RWPE2 (cell line): Measurements from ENCODE around the gene WWC2.

Experiments
- ATAC-seq: fragments of 200-7000 bp; cut with Tn5 transposase; 3 replicates; pipeline ENCODE4 v1.9.1; 2021; ENCODE audit warnings: low read depth
- DNase-seq: peaks from one replicate; pipeline ENCODE4 v3.0.0-alpha.2; 2020; ENCODE audit warnings: low spot score
- H3K27ac ChIP-seq: fragments of 450-650 bp; 2 replicates; pipeline ENCODE4 v1.5.1; 2017; ENCODE audit warnings: mild to moderate bottlenecking; ENCODE audit not compliant: poor library complexity, severe bottlenecking
- H3K27me3 ChIP-seq: fragments of 250-450 bp; sonication (Bioruptor Pico); 2 replicates; pipeline ENCODE4 v1.5.1; 2021; ENCODE audit warnings: mild to moderate bottlenecking, moderate library complexity; ENCODE audit not compliant: insufficient read depth, poor library complexity, severe bottlenecking
- H3K36me3 ChIP-seq: fragments of 250-450 bp; sonication (Bioruptor Pico); 2 replicates; pipeline ENCODE4 v1.5.1; 2020; ENCODE audit warnings: low read depth, mild to moderate bottlenecking, moderate library complexity
- H3K4me1 ChIP-seq: fragments of 250-450 bp; sonication (Bioruptor Pico); 2 replicates; pipeline ENCODE4 v1.5.1; 2021; ENCODE audit warnings: mild to moderate bottlenecking, moderate library complexity; ENCODE audit not compliant: insufficient read depth, poor library complexity, severe bottlenecking
- H3K4me3 ChIP-seq: fragments of 250-450 bp; sonication (Bioruptor Pico); 2 replicates; pipeline ENCODE4 v1.5.1; 2021; ENCODE audit warnings: mild to moderate bottlenecking, moderate library complexity; ENCODE audit not compliant: severe bottlenecking
- H3K9me3 ChIP-seq: fragments of 250-450 bp; sonication (Bioruptor Pico); 2 replicates; pipeline ENCODE4 v1.5.1; 2021; ENCODE audit warnings: mild to moderate bottlenecking, moderate library complexity; ENCODE audit not compliant: severe bottlenecking
- TF ChIP-seq, protein P1 (sequence below): fragments of 450-650 bp; IDR thresholded peaks from one replicate; pipeline ENCODE4 v1.5.1; 2017; ENCODE audit warnings: mild to moderate bottlenecking, moderate library complexity; ENCODE audit not compliant: poor library complexity, severe bottlenecking

WWC2 gene

DNA sequence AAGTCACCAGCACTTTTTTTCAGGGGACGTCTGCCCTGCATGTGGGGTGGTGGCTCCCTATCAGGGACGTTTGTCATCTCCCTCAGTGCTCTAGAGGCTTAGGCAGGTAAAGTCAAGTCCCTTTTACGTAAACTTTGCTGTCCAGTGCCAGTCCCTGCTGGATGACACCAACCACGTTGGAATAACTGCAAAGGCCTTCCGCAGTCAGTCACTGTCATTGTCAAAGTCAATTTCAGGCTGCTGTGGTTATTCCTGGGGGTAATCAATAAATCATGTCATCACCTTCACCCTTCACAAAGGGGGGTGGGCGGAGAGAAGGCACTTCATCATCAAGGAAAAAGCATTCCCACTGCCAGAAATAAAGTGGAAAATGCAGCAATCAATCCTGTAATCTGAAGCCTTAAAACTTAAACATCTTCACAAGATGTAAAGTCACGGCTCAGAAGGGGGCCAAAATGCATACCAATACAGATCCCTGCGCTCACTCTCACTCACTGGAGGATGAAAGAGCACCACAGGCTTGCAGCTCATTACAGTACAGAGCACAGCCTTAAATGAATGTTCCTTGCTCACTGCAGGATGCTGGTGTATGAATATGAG is 164.8 kb downstream of the WWC2 start:
- DNase-seq, result no peak
- Histone ChIP-seq H3K36me3 (peaks cover 69% of the 10 kb centered on the region), H3K4me3 (no peak overlapping the region), H3K27ac (no peak overlapping the region), H3K4me1 (no peaks in the 10 kb centered on the region), H3K27me3 (no peaks in the 10 kb centered on the region), H3K9me3 (no peaks in the 10 kb centered on the region)
- TF ChIP-seq, protein P1, sequence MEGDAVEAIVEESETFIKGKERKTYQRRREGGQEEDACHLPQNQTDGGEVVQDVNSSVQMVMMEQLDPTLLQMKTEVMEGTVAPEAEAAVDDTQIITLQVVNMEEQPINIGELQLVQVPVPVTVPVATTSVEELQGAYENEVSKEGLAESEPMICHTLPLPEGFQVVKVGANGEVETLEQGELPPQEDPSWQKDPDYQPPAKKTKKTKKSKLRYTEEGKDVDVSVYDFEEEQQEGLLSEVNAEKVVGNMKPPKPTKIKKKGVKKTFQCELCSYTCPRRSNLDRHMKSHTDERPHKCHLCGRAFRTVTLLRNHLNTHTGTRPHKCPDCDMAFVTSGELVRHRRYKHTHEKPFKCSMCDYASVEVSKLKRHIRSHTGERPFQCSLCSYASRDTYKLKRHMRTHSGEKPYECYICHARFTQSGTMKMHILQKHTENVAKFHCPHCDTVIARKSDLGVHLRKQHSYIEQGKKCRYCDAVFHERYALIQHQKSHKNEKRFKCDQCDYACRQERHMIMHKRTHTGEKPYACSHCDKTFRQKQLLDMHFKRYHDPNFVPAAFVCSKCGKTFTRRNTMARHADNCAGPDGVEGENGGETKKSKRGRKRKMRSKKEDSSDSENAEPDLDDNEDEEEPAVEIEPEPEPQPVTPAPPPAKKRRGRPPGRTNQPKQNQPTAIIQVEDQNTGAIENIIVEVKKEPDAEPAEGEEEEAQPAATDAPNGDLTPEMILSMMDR, result no peak
- ATAC-seq, result no peak

DNA sequence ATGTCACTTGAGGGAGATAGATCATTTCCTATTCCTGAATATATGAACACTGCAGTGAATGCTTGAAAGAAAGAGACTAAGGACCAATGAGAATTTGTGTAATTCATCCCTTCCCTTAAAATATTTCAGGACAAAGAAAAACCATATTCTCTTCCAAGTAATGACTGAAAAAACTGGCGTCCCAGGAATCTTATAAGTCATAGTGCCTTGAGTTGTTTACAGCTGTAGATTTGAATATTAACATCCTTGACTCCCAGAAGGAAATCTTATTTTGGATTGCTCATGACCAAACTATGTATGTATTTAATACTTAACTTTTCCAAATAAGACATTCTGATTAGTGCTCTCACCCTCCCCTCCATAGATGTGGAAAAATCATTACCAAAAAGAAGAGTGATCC is 165.6 kb downstream of the WWC2 start:
- TF ChIP-seq, protein P1, result no peak
- no peak overlapping the region for H3K27ac ChIP-seq
- ATAC-seq, result no peak

DNA sequence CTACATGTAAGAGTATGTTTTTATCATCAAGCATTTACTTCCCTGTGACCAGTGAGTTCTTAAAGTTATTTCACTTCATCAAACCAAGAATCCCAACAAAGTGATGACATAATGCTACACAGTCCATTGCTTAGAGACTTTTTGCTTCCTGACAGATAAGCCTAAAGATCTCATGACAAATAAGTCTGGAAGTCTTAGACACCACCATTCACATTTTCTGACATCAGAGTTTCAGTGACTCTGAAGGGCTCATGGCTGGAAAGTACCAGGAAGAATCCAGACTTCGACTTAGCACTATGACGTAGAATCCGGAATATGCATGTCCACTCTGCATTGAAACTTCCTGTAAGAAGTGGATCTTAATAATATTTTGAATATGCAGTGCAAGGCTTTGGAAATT is 167.3 kb downstream of the WWC2 start:
- Histone ChIP-seq H3K4me3 (no peak overlapping the region), H3K4me1 (no peaks in the 10 kb centered on the region), H3K27ac (no peak overlapping the region), H3K27me3 (no peaks in the 10 kb centered on the region), H3K36me3 (peaks cover 70% of the 10 kb centered on the region), H3K9me3 (no peaks in the 10 kb centered on the region)
- TF ChIP-seq, protein P1, result no peak
- ATAC-seq (no peak), DNase-seq (no peak)

More for the DNA sequence above, 165.6 kb downstream of the WWC2 start:
- no peak for DNase-seq
- no peaks in the 10 kb centered on the region for H3K9me3 ChIP-seq
- H3K4me1 ChIP-seq, result no peaks in the 10 kb centered on the region
- peaks cover 72% of the 10 kb centered on the region for H3K36me3 ChIP-seq
- no peak overlapping the region for H3K4me3 ChIP-seq
- H3K27me3 ChIP-seq, result no peaks in the 10 kb centered on the region

DNA sequence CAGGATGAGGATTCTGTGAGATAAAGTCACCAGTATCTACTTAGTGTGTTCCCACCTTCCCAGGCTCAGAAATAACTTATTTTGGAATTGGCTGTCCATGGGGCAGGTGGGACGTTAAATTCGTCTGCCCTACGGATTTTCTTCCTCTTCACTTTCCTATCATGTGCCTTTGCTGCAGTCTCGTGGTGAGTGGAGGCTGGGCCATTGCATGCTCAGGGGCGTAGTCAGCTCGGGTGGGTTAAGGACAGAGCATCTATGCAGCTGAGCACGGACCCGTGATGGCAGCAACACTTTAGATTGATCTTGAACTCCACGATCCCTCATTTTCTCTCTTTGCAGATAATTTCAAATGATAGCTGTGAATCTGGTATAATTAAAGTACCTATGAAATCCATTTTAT is 169.5 kb downstream of the WWC2 start:
- Histone ChIP-seq H3K27ac (no peak overlapping the region), H3K36me3 (peaks cover 74% of the 10 kb centered on the region)
- no peak for ATAC-seq

DNA sequence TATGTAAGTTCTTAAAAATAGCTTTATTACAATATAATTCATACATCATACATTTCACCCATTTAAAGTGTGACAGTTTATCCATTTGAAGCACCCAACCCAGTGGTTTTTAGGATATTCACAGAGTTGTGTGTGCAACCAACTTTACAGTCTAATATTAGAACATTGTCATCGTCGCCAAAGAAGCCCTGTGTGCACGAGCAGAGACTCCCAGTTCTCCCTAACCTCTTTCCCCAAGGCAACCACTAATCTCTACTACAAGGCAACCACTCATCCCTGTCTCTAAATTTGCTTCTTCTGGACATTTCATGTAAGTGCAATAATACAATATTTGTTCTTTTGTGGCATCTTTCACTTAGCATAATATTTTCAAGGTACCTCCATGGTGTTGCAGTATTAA is 173.3 kb downstream of the WWC2 start:
- TF ChIP-seq, protein P1, result no peak
- Histone ChIP-seq H3K9me3 (peaks cover 6% of the 10 kb centered on the region), H3K36me3 (peaks cover 73% of the 10 kb centered on the region), H3K4me3 (no peak overlapping the region), H3K27me3 (no peaks in the 10 kb centered on the region), H3K4me1 (no peaks in the 10 kb centered on the region), H3K27ac (no peak overlapping the region)
- DNase-seq (no peak), ATAC-seq (no peak)

More for the DNA sequence above, 169.5 kb downstream of the WWC2 start:
- Histone ChIP-seq H3K27me3 (no peaks in the 10 kb centered on the region), H3K9me3 (no peaks in the 10 kb centered on the region), H3K4me3 (no peak overlapping the region), H3K4me1 (no peaks in the 10 kb centered on the region)
- no peak for DNase-seq
- TF ChIP-seq, protein P1, result no peak
